Fibroblast of lung (primary cell): ENCODE measurements around the gene DNAJB13.

Experiments
- EZH2 ChIP-seq: IDR thresholded peaks from 2 replicates; pipeline ENCODE4 v1.5.1; 2012; ENCODE audit warnings: low read length, control low read depth, mild to moderate bottlenecking; ENCODE audit errors: missing control alignments
- TF ChIP-seq, protein P1 (sequence below), 2 donors: IDR thresholded peaks in 1 of 2; conservative IDR thresholded peaks in 1 of 2; 1 replicate in 1 of 2; 2 replicates in 1 of 2; pipeline ENCODE4 v1.5.1; 2011 to 2012; ENCODE audit warnings: low read length in 2 of 2, control low read depth in 1 of 2, inconsistent platforms in 1 of 2, low read depth in 1 of 2, mild to moderate bottlenecking in 1 of 2

GRCh38 chr11:73972620-73973449 lies 22.0 kb downstream of the DNAJB13 start:
- TF ChIP-seq, protein P1, sequence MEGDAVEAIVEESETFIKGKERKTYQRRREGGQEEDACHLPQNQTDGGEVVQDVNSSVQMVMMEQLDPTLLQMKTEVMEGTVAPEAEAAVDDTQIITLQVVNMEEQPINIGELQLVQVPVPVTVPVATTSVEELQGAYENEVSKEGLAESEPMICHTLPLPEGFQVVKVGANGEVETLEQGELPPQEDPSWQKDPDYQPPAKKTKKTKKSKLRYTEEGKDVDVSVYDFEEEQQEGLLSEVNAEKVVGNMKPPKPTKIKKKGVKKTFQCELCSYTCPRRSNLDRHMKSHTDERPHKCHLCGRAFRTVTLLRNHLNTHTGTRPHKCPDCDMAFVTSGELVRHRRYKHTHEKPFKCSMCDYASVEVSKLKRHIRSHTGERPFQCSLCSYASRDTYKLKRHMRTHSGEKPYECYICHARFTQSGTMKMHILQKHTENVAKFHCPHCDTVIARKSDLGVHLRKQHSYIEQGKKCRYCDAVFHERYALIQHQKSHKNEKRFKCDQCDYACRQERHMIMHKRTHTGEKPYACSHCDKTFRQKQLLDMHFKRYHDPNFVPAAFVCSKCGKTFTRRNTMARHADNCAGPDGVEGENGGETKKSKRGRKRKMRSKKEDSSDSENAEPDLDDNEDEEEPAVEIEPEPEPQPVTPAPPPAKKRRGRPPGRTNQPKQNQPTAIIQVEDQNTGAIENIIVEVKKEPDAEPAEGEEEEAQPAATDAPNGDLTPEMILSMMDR (conservative IDR thresholded peaks at IDR 0.05 in 1 of 2, IDR thresholded peaks at IDR 0.05 in 1 of 2; ENCODE audit: low read depth in 1 of 2, low read length in 2 of 2), result no peak
- TF ChIP-seq EZH2, result no peak
